ENCODE data around the gene PRKCB.

PRKCB gene

GRCh38 chr16:24174504-24174903 is 338.7 kb downstream of the PRKCB start:
- H3K4me2 ChIP-seq (ENCODE audit: low read depth, low read length, poor library complexity, severe bottlenecking), result no peak overlapping the region
- H3K9ac ChIP-seq (ENCODE audit: low read length), result no peak overlapping the region
- H3K27ac ChIP-seq (ENCODE audit: low read depth, low read length), result no peak overlapping the region
- no peaks in the 10 kb centered on the region for H3F3A ChIP-seq (ENCODE audit: insufficient read depth)
- TF ChIP-seq, protein P1, sequence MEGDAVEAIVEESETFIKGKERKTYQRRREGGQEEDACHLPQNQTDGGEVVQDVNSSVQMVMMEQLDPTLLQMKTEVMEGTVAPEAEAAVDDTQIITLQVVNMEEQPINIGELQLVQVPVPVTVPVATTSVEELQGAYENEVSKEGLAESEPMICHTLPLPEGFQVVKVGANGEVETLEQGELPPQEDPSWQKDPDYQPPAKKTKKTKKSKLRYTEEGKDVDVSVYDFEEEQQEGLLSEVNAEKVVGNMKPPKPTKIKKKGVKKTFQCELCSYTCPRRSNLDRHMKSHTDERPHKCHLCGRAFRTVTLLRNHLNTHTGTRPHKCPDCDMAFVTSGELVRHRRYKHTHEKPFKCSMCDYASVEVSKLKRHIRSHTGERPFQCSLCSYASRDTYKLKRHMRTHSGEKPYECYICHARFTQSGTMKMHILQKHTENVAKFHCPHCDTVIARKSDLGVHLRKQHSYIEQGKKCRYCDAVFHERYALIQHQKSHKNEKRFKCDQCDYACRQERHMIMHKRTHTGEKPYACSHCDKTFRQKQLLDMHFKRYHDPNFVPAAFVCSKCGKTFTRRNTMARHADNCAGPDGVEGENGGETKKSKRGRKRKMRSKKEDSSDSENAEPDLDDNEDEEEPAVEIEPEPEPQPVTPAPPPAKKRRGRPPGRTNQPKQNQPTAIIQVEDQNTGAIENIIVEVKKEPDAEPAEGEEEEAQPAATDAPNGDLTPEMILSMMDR (IDR thresholded peaks at IDR 0.05; ENCODE audit: insufficient read depth, low read length, poor library complexity, severe bottlenecking), result no peak
- TF ChIP-seq EZH2phosphoT487 (conservative IDR thresholded peaks at IDR 0.05; ENCODE audit: low read length), result no peak
- no peaks in the 10 kb centered on the region for H3K79me2 ChIP-seq (ENCODE audit: insufficient read depth, low read length)
- no peak overlapping the region for H3K4me3 ChIP-seq (ENCODE audit: insufficient read depth, low read length, poor library complexity, severe bottlenecking)
- no peak overlapping the region for H2AFZ ChIP-seq (ENCODE audit: low read depth, low read length, severe bottlenecking)
- H3K36me3 ChIP-seq (ENCODE audit: low read length), result no peaks in the 10 kb centered on the region
- H3K27me3 ChIP-seq (ENCODE audit: low read length), result no peaks in the 10 kb centered on the region
- no peaks in the 10 kb centered on the region for H3K9me2 ChIP-seq (replicated peaks; ENCODE audit: insufficient read depth, low read length)
- H4K20me1 ChIP-seq (ENCODE audit: low read depth, low read length), result no peaks in the 10 kb centered on the region
- H3K9me3 ChIP-seq (ENCODE audit: insufficient read depth, low read length), result no peaks in the 10 kb centered on the region

GRCh38 chr16:24174957-24175356 is 339.2 kb downstream of the PRKCB start:
- H2AFZ ChIP-seq (ENCODE audit: low read depth, low read length, severe bottlenecking), result no peak overlapping the region
- no peak overlapping the region for H3K4me3 ChIP-seq (ENCODE audit: insufficient read depth, low read length, poor library complexity, severe bottlenecking)
- no peaks in the 10 kb centered on the region for H4K20me1 ChIP-seq (ENCODE audit: low read depth, low read length)
- no peaks in the 10 kb centered on the region for H3K9me2 ChIP-seq (replicated peaks; ENCODE audit: insufficient read depth, low read length)
- H3K36me3 ChIP-seq (ENCODE audit: low read length), result no peaks in the 10 kb centered on the region
- H3K79me2 ChIP-seq (ENCODE audit: insufficient read depth, low read length), result no peaks in the 10 kb centered on the region
- H3K9ac ChIP-seq (ENCODE audit: low read length), result no peak overlapping the region
- no peaks in the 10 kb centered on the region for H3K27me3 ChIP-seq (ENCODE audit: low read length)
- H3K27ac ChIP-seq (ENCODE audit: low read depth, low read length), result no peak overlapping the region
- no peaks in the 10 kb centered on the region for H3K9me3 ChIP-seq (ENCODE audit: insufficient read depth, low read length)
- TF ChIP-seq, protein P1 (IDR thresholded peaks at IDR 0.05; ENCODE audit: insufficient read depth, low read length, poor library complexity, severe bottlenecking), result no peak
- TF ChIP-seq EZH2phosphoT487 (conservative IDR thresholded peaks at IDR 0.05; ENCODE audit: low read length), result no peak
- no peaks in the 10 kb centered on the region for H3F3A ChIP-seq (ENCODE audit: insufficient read depth)
- no peak overlapping the region for H3K4me2 ChIP-seq (ENCODE audit: low read depth, low read length, poor library complexity, severe bottlenecking)

DNA sequence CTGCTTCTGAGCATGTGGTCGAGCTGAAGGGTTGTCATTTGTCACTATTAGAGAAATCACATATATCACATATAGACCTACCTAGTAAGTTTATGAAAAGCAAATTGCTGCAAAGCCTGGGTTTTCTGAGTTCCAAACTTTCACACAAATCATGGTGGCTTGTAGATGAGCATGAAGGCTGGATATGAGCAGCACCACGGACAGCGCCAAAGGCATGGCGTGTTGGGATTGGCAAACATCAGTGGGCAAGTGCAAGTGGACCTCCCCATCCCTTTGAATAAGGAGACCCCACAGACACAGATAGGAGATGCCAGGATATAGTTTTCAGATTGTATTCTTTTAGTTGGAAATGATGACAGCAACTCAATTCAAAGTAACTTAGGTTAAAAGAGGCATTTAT is 342.7 kb downstream of the PRKCB start:
- no peak overlapping the region for H3K27ac ChIP-seq (ENCODE audit: low read depth, low read length)
- H3K4me2 ChIP-seq (ENCODE audit: low read depth, low read length, poor library complexity, severe bottlenecking), result no peak overlapping the region
- no peaks in the 10 kb centered on the region for H3K9me2 ChIP-seq (replicated peaks; ENCODE audit: insufficient read depth, low read length)
- H3K27me3 ChIP-seq (ENCODE audit: low read length), result no peaks in the 10 kb centered on the region
- no peak overlapping the region for H3K4me3 ChIP-seq (ENCODE audit: insufficient read depth, low read length, poor library complexity, severe bottlenecking)
- TF ChIP-seq, protein P1 (IDR thresholded peaks at IDR 0.05; ENCODE audit: insufficient read depth, low read length, poor library complexity, severe bottlenecking), result no peak
- no peak for TF ChIP-seq EZH2phosphoT487 (conservative IDR thresholded peaks at IDR 0.05; ENCODE audit: low read length)
- no peaks in the 10 kb centered on the region for H3K9me3 ChIP-seq (ENCODE audit: insufficient read depth, low read length)
- H3F3A ChIP-seq (ENCODE audit: insufficient read depth), result no peaks in the 10 kb centered on the region
- H2AFZ ChIP-seq (ENCODE audit: low read depth, low read length, severe bottlenecking), result no peak overlapping the region
- no peaks in the 10 kb centered on the region for H3K79me2 ChIP-seq (ENCODE audit: insufficient read depth, low read length)
- H3K9ac ChIP-seq (ENCODE audit: low read length), result no peak overlapping the region
- no peaks in the 10 kb centered on the region for H4K20me1 ChIP-seq (ENCODE audit: low read depth, low read length)
- no peaks in the 10 kb centered on the region for H3K36me3 ChIP-seq (ENCODE audit: low read length)

Measured in SU-DHL-6 (cell line).